ENCODE data around the gene ANKRD12. TPM values are rescaled to one million over a fixed set of nuclear protein-coding genes. Genes with fewer than 3 reads are reported as not detected.
"Not testable (repeated sequence)": the region's sequence is repeated elsewhere in the genome, so short reads cannot be mapped to it uniquely, and the experiment has no call there.

The ANKRD12 gene
- total RNA-seq (100 to 1,000 TPM in 1 of 2 donors, 10 to 100 TPM in 1; 52.0 to 108 TPM), polyA plus RNA-seq (10 to 100 TPM; 10.2 to 48.0 TPM)
- long read RNA-seq, donor 1, partial matches to known transcripts = 33 of 33 reads
- long read RNA-seq, donor 1, other reads (novel, unspliced or antisense) = 0 of 33 reads
- long read RNA-seq, donor 2 = 0 reads
- long read RNA-seq, donor 3 = 0 reads
- long read RNA-seq, donor 4 = 0 reads
- long read RNA-seq, donor 5, partial matches to known transcripts = 0 of 1 reads
- long read RNA-seq, donor 5, other reads (novel, unspliced or antisense) = 0 of 1 reads

GRCh38 chr18:9136315-9137155 is at the start of gene ANKRD12:
Gene ANKRD12 (plus strand): TSS chr18:9136781. CDS start chr18:9182433, 45,652 bp downstream.
- WGBS, 2 donors = 0 to 1% methylated on average over 75 to 95 of the region's 95 CpGs
- no peaks in the 10 kb centered on the region for H3K27me3 ChIP-seq (ENCODE audit: control insufficient read depth in 3 of 3, insufficient read depth in 3 of 3, low read length in 2 of 3)

GRCh38 chr18:9087144-9087543 is 49.4 kb upstream of the ANKRD12 start:
- no peak overlapping the region for H3K27ac ChIP-seq (ENCODE audit: low read depth in 1 of 2, low read length in 1 of 2)
- ATAC-seq (ENCODE audit: insufficient read depth, low FRiP score) (no peak), DNase-seq (no peak)
- no peaks in the 10 kb centered on the region for H3K4me1 ChIP-seq (ENCODE audit: control insufficient read depth in 5 of 5, insufficient read depth in 5 of 5, low read length in 5 of 5)
- no peaks in the 10 kb centered on the region for H3K9me3 ChIP-seq (ENCODE audit: control insufficient read depth in 4 of 4, insufficient read depth in 3 of 4, low read length in 3 of 4)
- 100% methylated on average over 2 of the region's 2 CpGs for WGBS, 2 donors
- no peaks in the 10 kb centered on the region for H3K27me3 ChIP-seq (ENCODE audit: control insufficient read depth in 3 of 3, insufficient read depth in 3 of 3, low read length in 2 of 3)
- no peak overlapping the region for H3K4me3 ChIP-seq
- TF ChIP-seq, protein P1, sequence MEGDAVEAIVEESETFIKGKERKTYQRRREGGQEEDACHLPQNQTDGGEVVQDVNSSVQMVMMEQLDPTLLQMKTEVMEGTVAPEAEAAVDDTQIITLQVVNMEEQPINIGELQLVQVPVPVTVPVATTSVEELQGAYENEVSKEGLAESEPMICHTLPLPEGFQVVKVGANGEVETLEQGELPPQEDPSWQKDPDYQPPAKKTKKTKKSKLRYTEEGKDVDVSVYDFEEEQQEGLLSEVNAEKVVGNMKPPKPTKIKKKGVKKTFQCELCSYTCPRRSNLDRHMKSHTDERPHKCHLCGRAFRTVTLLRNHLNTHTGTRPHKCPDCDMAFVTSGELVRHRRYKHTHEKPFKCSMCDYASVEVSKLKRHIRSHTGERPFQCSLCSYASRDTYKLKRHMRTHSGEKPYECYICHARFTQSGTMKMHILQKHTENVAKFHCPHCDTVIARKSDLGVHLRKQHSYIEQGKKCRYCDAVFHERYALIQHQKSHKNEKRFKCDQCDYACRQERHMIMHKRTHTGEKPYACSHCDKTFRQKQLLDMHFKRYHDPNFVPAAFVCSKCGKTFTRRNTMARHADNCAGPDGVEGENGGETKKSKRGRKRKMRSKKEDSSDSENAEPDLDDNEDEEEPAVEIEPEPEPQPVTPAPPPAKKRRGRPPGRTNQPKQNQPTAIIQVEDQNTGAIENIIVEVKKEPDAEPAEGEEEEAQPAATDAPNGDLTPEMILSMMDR (IDR thresholded peaks at IDR 0.05; ENCODE audit: control extremely low read depth, extremely low read depth) = no peak
- no peaks in the 10 kb centered on the region for H3K36me3 ChIP-seq (ENCODE audit: control insufficient read depth in 4 of 4, insufficient read depth in 4 of 4, low read length in 4 of 4)
- no peak overlapping the region for H3K9ac ChIP-seq (ENCODE audit: insufficient read depth in 1 of 2, low read length in 2 of 2)

More at GRCh38 chr18:9136315-9137155, at the start of gene ANKRD12:
- ATAC-seq (ENCODE audit: insufficient read depth, low FRiP score) (peak; percentile 95), DNase-seq (peak; percentile 97 to 99 (median 98))
- H3K27ac ChIP-seq (ENCODE audit: low read depth in 1 of 2, low read length in 1 of 2) = peak within 1 kb of the TSS; percentile 100
- H3K9ac ChIP-seq (ENCODE audit: insufficient read depth in 1 of 2, low read length in 2 of 2) = peak within 1 kb of the TSS; percentile 74 to 94
- H3K4me1 ChIP-seq (ENCODE audit: control insufficient read depth in 5 of 5, insufficient read depth in 5 of 5, low read length in 5 of 5) = peaks cover 0 to 25% (median 9%) of the 10 kb centered on the region in 5 donors
- peaks cover 2 to 9% (median 3%) of the 10 kb centered on the region in 4 donors for H3K36me3 ChIP-seq (ENCODE audit: control insufficient read depth in 4 of 4, insufficient read depth in 4 of 4, low read length in 4 of 4)
- H3K4me3 ChIP-seq = peak within 1 kb of the TSS; percentile 89
- H3K9me3 ChIP-seq (ENCODE audit: control insufficient read depth in 4 of 4, insufficient read depth in 3 of 4, low read length in 3 of 4) = no peaks in the 10 kb centered on the region
- TF ChIP-seq, protein P1 (IDR thresholded peaks at IDR 0.05; ENCODE audit: control extremely low read depth, extremely low read depth) = no peak

- WGBS, 2 donors = 97 to 98% methylated on average over 5 of the region's 5 CpGs
Observed at GRCh38 chr18:9088252-9088651, 48.3 kb upstream of the ANKRD12 start.

DNA sequence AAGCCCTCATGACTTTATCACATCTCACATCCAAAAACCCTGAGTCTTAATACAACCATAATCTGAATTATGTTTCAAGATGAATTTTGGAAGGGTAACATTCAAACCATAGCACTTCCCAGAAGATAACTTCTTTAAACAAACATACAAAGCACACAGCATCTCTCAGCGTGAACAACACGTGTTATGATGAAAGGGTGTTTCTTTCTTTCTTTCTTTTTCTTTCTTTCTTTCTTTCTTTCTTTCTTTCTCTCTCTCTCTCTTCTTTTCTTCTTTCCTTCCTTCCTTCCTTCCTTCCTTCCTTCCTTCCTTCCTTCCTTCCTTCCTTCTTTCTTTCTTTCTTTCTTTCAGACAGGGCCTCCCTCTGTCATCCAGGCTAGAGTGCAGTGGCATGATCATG is 47.9 kb upstream of the ANKRD12 start:
- H3K36me3 ChIP-seq (ENCODE audit: control insufficient read depth in 4 of 4, insufficient read depth in 4 of 4, low read length in 4 of 4); H3K4me1 ChIP-seq (ENCODE audit: control insufficient read depth in 5 of 5, insufficient read depth in 5 of 5, low read length in 5 of 5); DNase-seq; H3K27me3 ChIP-seq (ENCODE audit: control insufficient read depth in 3 of 3, insufficient read depth in 3 of 3, low read length in 2 of 3); H3K4me3 ChIP-seq; ATAC-seq (ENCODE audit: insufficient read depth, low FRiP score); H3K27ac ChIP-seq (ENCODE audit: low read depth in 1 of 2, low read length in 1 of 2); H3K9ac ChIP-seq (ENCODE audit: insufficient read depth in 1 of 2, low read length in 2 of 2); H3K9me3 ChIP-seq (ENCODE audit: control insufficient read depth in 4 of 4, insufficient read depth in 3 of 4, low read length in 3 of 4): not testable (repeated sequence)
- 95 to 98% methylated on average over 2 of the region's 2 CpGs for WGBS, 2 donors

More at GRCh38 chr18:9088252-9088651, 48.3 kb upstream of the ANKRD12 start:
- TF ChIP-seq, protein P1 (IDR thresholded peaks at IDR 0.05; ENCODE audit: control extremely low read depth, extremely low read depth) = no peak
- H3K4me3 ChIP-seq = no peak overlapping the region
- no peaks in the 10 kb centered on the region for H3K9me3 ChIP-seq (ENCODE audit: control insufficient read depth in 4 of 4, insufficient read depth in 3 of 4, low read length in 3 of 4)
- no peak for ATAC-seq (ENCODE audit: insufficient read depth, low FRiP score)
- H3K4me1 ChIP-seq (ENCODE audit: control insufficient read depth in 5 of 5, insufficient read depth in 5 of 5, low read length in 5 of 5) = no peaks in the 10 kb centered on the region
- DNase-seq = no peak
- H3K36me3 ChIP-seq (ENCODE audit: control insufficient read depth in 4 of 4, insufficient read depth in 4 of 4, low read length in 4 of 4) = no peaks in the 10 kb centered on the region
- H3K27ac ChIP-seq (ENCODE audit: low read depth in 1 of 2, low read length in 1 of 2) = no peak overlapping the region
- H3K9ac ChIP-seq (ENCODE audit: insufficient read depth in 1 of 2, low read length in 2 of 2) = no peak overlapping the region
- H3K27me3 ChIP-seq (ENCODE audit: control insufficient read depth in 3 of 3, insufficient read depth in 3 of 3, low read length in 2 of 3) = no peaks in the 10 kb centered on the region
